ENCODE measurements around the gene CEP164.

- no peak for TF ChIP-seq POLR2A (IDR thresholded peaks at IDR 0.05; ENCODE audit: low read depth, low read length)
- TF ChIP-seq CTCF (conservative IDR thresholded peaks at IDR 0.05; ENCODE audit: low read depth, low read length): no peak
- TF ChIP-seq ELK1 (IDR thresholded peaks at IDR 0.05; ENCODE audit: borderline replicate concordance, low read depth, low read length): no peak
- TF ChIP-seq RFX5 (IDR thresholded peaks at IDR 0.05; ENCODE audit: low read depth, low read length): no peak
- TF ChIP-seq CEBPB (IDR thresholded peaks at IDR 0.05; ENCODE audit: low read depth, low read length): no peak
- TF ChIP-seq MAFK (IDR thresholded peaks at IDR 0.05; ENCODE audit: low read depth, low read length): no peak
- TF ChIP-seq RCOR1 (IDR thresholded peaks at IDR 0.05; ENCODE audit: insufficient replicate concordance, low read length): no peak
These were observed 48.3 kb downstream of the CEP164 start for GRCh38 chr11:117375960-117376359.

Data from IMR-90 (cell line).